ENCODE data around the gene VPS45. TPM values are rescaled to one million over a fixed set of nuclear protein-coding genes. Genes with fewer than 3 reads are reported as not detected.

VPS45 gene, protein sequence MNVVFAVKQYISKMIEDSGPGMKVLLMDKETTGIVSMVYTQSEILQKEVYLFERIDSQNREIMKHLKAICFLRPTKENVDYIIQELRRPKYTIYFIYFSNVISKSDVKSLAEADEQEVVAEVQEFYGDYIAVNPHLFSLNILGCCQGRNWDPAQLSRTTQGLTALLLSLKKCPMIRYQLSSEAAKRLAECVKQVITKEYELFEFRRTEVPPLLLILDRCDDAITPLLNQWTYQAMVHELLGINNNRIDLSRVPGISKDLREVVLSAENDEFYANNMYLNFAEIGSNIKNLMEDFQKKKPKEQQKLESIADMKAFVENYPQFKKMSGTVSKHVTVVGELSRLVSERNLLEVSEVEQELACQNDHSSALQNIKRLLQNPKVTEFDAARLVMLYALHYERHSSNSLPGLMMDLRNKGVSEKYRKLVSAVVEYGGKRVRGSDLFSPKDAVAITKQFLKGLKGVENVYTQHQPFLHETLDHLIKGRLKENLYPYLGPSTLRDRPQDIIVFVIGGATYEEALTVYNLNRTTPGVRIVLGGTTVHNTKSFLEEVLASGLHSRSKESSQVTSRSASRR
- total RNA-seq, result 10 to 100 TPM; 38.9 to 56.5 (median 44.9) TPM

DNA sequence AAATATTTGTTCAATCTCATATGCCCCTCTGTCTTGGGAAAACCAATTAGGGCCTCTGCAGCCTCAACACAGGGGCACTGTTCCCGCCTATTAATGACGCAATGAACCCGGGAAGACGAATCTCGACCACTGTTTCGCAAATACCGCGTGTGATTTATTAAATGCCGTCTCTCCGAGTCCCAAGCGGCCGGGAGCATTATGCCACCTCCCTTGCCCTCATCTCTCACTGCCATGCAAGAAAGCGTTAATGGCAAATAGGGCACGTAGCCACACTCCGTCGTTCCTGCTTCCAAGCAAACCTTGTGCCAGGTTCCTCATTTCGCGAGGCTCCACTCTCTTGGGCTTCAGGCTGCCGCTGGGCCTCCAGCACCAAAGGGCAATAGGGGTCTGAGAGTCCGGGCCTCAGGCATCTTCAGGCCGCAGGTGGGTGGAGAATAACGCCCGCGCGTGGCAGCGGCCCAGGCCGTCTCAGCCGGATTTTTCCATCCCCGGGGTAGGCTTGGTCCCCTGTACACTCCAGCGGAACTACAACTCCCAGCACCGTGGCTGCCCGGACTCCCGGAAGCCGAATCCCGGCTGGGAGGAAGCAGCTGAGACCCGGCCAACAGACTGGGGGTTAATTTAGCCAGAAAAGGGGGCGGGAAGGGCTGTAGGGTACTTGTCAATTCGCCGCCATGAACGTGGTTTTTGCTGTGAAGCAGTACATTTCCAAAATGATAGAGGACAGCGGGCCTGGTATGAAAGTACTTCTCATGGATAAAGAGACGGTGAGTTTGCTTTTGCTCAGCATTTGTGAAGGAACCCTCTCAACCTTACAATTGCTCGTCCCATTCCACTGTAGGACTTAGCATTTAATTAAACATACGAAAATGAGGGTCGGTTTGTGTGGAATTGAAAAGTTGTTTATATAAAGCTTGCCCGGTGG is at the start of gene VPS45:
Gene VPS45, plus strand, starts transcription at position 593 of the 925 bp plus-strand sequence. Its CDS starts 82 bp downstream, at position 675.
- Histone ChIP-seq H3K9me3 (no peaks in the 10 kb centered on the region), H3K27me3 (no peaks in the 10 kb centered on the region), H3K27ac (replicated peaks in 1 of 4) (peak within 1 kb of the TSS; percentile 92 to 98 (median 94)), H3K4me1 (peaks cover 16 to 54% (median 45%) of the 10 kb centered on the region in 4 donors), H3K36me3 (peaks cover 4 to 20% (median 10%) of the 10 kb centered on the region in 4 donors), H3K4me3 (peak within 1 kb of the TSS; percentile 68 to 76 (median 71))
- under 1% methylated on average over 39 of the region's 46 CpGs for WGBS
- intact Hi-C loops (cut with DNase I), result no loop called here
- DNase-seq (ENCODE audit: extremely low spot score), result peak; percentile 96
- TF ChIP-seq POLR2A (IDR thresholded peaks at IDR 0.05; ENCODE audit: low read depth), result no peak
- no peak for TF ChIP-seq EP300 (IDR thresholded peaks at IDR 0.05)
- peak; percentile 77 to 81 for TF ChIP-seq POLR2AphosphoS5 (IDR thresholded peaks at IDR 0.05)
- TF ChIP-seq, protein P1, sequence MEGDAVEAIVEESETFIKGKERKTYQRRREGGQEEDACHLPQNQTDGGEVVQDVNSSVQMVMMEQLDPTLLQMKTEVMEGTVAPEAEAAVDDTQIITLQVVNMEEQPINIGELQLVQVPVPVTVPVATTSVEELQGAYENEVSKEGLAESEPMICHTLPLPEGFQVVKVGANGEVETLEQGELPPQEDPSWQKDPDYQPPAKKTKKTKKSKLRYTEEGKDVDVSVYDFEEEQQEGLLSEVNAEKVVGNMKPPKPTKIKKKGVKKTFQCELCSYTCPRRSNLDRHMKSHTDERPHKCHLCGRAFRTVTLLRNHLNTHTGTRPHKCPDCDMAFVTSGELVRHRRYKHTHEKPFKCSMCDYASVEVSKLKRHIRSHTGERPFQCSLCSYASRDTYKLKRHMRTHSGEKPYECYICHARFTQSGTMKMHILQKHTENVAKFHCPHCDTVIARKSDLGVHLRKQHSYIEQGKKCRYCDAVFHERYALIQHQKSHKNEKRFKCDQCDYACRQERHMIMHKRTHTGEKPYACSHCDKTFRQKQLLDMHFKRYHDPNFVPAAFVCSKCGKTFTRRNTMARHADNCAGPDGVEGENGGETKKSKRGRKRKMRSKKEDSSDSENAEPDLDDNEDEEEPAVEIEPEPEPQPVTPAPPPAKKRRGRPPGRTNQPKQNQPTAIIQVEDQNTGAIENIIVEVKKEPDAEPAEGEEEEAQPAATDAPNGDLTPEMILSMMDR (IDR thresholded peaks at IDR 0.05), result peak in 2 of 3 experiments; percentile 5 to 25

DNA sequence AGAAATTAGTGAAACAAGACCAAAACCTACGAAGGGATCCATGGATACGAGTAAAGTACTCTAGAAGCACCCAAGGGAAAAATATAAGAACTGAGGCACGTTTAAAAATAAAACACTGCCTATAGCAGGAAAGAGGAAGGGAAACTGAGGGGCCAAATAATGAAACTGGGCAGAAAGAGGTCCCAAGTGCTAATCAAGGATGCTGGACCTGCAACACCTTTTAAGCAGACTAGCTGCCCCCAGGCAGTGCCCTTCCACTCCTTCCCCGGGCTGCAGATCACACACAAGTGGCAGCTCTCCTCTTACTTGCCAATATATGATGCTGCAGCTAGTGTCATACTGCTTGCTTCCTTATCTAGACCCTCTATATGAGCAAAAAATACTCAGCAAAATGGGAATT is 49.4 kb upstream of the VPS45 start:
- peaks cover 0 to 5% (median 0%) of the 10 kb centered on the region in 4 donors for H3K4me1 ChIP-seq
- H3K4me3 ChIP-seq, result no peak overlapping the region
- intact Hi-C loops (cut with DNase I), result no loop called here
- no peaks in the 10 kb centered on the region for H3K27me3 ChIP-seq
- no peak for DNase-seq (ENCODE audit: extremely low spot score)
- WGBS, result 90% methylated on average over 4 of the region's 4 CpGs
- TF ChIP-seq, protein P1 (IDR thresholded peaks at IDR 0.05), result no peak
- TF ChIP-seq EP300 (IDR thresholded peaks at IDR 0.05), result no peak
- no peak for TF ChIP-seq POLR2AphosphoS5 (IDR thresholded peaks at IDR 0.05)
- H3K27ac ChIP-seq (replicated peaks in 1 of 4), result no peak overlapping the region
- no peaks in the 10 kb centered on the region for H3K9me3 ChIP-seq
- H3K36me3 ChIP-seq, result no peaks in the 10 kb centered on the region

DNA sequence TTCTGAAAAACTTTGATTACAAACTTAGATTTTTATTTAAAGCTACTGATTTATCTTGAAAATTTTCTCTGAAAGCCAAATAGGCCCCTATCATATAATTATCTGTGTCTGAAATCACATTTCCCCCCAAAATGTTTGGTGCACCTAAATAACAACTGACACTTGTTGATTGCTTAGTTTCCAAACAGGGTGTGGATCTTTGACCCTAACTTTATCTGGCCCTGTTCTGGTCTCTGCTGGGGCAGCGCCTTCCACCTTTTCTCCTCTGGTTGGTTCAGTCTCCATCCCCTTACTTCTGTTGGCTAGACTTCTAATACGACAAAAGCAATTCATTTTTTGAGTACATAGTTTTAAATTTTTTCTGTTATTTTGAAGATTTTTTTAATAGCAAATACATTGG is 46.9 kb upstream of the VPS45 start:
- no peaks in the 10 kb centered on the region for H3K27me3 ChIP-seq
- intact Hi-C loops (cut with DNase I), result no loop called here
- no peak overlapping the region for H3K4me3 ChIP-seq
- no peak for DNase-seq (ENCODE audit: extremely low spot score)
- no peaks in the 10 kb centered on the region for H3K9me3 ChIP-seq
- no peaks in the 10 kb centered on the region for H3K36me3 ChIP-seq
- peaks cover 0 to 5% (median 0%) of the 10 kb centered on the region in 4 donors for H3K4me1 ChIP-seq
- TF ChIP-seq, protein P1 (IDR thresholded peaks at IDR 0.05), result no peak
- TF ChIP-seq EP300 (IDR thresholded peaks at IDR 0.05), result no peak
- no peak for TF ChIP-seq POLR2A (IDR thresholded peaks at IDR 0.05; ENCODE audit: low read depth)
- TF ChIP-seq POLR2AphosphoS5 (IDR thresholded peaks at IDR 0.05), result no peak
- H3K27ac ChIP-seq (replicated peaks in 1 of 4), result no peak overlapping the region
- 95% methylated on average over 2 of the region's 2 CpGs for WGBS

DNA sequence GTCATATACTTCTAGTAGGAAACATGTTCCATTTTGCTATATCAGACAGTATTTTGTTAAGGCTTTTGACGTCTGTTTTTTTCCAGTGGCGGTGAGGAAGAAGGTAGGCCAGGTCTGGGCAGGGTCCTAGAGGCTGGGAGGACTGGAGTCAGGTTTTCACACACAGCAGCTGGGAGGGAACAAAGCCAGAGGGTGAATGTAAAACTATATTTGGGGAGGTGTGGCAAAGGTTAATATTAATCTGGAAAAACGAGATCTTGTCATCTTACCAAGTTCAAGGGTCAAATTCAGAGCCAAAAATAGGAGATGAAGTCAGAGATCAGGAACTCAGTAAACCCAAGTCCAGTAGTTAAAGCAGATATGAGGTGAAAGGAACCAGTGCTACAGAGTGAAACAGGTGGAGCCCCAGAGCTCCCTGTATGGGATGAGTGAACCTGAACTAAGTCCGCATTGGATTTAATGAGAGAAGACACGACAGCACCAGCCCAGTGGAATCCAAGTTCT is 46.3 kb upstream of the VPS45 start:
- no peaks in the 10 kb centered on the region for H3K9me3 ChIP-seq
- H3K36me3 ChIP-seq, result no peaks in the 10 kb centered on the region
- H3K4me1 ChIP-seq, result peaks cover 0 to 5% (median 0%) of the 10 kb centered on the region in 4 donors
- 71% methylated on average over 5 of the region's 5 CpGs for WGBS
- no peak overlapping the region for H3K27ac ChIP-seq (replicated peaks in 1 of 4)
- no peaks in the 10 kb centered on the region for H3K27me3 ChIP-seq
- no peak overlapping the region for H3K4me3 ChIP-seq
- no peak for DNase-seq (ENCODE audit: extremely low spot score)
- intact Hi-C loops (cut with DNase I), result no loop called here
- TF ChIP-seq POLR2AphosphoS5 (IDR thresholded peaks at IDR 0.05) (no peak), POLR2A (IDR thresholded peaks at IDR 0.05; ENCODE audit: low read depth) (no peak), EP300 (IDR thresholded peaks at IDR 0.05) (no peak)
- TF ChIP-seq, protein P1 (IDR thresholded peaks at IDR 0.05), result no peak
